Measurements from ENCODE around the gene SLC12A3.
"Not testable (repeated sequence)": the region's sequence is repeated elsewhere in the genome, so short reads cannot be mapped to it uniquely, and the experiment has no call there.

Gene SLC12A3

DNA sequence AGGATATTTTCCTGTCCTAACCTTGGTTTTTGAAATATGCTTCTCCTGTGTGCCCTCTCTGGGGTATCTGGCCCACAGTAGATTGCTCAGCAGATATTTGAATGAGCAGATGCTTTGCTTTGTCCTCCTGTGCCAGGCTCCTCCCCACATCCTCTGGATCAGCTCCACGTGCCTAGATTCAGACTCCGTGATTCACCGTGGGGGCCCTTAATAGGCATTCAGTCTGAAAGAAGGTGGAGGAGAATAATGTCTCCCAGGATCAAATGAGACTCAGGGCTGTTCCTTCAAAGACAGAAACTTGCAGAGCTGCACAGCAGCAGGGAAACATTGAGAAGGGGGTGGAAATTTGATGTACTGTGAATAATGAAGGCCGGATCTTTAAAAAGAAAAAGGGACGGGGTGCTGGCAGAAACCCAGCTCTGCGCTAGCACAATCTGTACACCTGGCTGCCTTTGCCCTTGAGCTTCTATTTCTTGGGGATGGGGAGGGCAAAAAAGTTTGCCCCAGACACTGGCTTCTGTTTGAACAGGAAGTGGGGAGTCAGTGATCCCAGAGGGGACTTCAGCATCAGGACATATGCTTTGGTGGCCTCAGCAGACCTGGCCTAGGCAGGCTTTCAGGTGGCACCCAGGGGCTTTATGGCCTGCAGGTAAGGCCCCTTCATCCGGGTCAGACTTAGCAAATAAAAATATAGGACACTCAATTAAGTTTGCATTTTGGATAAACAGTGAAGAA is 15.9 kb upstream of the SLC12A3 start:
- DNase-seq, result peak; percentile 25

DNA sequence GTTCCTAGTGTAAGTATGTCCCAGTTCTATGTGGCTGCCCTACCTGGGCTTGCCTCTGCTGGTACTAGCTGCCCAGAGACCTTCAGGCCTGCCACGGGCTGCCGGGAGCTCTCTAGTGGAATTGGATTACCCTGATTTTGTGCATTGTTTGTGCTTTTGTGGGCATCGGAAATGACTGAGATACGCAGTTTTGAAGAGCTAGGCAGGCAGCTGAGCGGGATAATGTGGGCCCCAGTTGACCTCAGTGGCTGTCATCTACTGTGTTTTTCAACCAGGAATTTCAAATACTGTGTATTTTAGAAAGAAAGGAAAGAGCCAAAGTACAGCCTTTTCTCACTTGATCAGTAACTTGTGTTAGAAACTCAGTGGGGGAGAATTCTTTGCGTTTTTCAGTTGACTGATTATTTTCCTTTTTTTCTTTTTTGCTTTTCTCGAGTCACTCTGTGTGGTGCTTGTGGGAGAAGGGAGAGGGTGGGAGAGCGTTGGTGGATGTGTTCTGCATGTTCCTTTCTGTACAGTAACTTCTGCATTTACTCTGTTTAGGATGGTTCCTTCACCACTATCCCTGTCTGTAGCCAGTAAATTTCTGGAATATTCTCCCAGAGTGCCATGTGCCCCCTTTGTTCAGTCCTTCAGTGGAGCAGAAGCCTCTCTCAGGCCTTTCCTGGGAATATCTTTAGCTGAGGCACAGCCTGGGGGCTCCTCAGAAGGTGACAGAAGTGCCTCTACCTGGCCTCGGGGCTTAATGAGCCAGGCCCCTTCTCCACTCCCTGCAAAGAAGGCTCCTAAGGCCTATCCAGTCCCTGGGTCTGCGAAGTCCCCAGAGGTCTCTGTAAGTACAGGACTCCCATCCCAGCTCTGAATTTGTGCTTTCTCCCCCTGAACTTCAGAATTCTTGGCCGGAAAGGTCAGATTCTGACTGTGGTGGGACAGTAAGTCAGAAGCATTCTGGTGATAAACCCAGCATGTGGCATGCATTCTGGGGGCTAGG is 15.0 kb upstream of the SLC12A3 start:
- no peak for DNase-seq

DNA sequence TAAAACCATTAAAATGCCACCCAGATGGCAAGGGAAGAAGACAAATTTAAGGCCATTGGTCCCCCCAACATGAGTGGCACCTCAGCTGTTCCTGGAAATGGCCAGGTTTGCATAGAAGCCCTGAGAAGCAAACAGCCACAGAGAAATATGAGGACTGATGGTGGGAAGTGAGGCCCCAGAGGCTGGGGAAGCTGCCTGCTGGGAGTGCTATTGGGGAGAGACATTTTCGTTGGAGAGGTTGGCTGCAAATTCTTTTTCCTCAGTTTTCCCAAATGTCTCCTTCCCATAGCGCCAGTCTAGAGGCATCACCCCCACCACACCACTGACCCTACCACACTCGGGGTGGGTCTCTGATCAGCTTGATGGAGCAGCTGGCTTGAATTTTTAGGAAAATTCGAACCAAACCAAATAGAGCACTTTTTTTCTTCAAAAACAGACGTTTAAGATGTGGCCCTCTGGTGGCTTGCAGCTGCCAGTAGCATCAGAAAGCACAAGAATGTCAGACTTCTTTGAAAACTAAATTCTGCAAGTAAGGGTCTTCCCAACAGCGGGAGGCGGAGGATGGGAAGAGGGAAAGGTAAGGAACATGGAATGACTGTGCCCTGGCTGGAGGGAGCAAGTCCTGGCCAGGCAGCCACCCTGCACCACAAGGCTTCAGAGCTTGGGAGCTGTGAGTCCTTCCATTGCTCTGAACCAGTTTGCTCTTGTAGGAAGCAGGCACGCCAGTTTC is 13.2 kb upstream of the SLC12A3 start:
- DNase-seq, result no peak

DNA sequence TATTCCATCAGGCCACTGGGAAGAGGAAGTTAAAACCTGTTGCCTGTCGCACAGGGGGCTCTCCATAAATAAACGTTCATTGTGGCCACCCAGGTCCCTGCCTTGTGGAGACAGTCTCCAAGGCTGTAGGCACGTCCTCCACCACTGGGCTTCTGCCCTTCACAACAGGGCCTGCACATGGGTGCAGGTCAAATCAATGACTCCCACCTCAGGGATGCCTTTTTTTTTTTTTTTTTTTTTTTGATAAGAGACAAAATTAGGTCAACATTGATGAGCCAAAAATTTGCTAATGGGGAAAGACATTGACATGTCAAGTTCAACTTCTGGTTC is 12.6 kb upstream of the SLC12A3 start:
- DNase-seq, result no peak

DNA sequence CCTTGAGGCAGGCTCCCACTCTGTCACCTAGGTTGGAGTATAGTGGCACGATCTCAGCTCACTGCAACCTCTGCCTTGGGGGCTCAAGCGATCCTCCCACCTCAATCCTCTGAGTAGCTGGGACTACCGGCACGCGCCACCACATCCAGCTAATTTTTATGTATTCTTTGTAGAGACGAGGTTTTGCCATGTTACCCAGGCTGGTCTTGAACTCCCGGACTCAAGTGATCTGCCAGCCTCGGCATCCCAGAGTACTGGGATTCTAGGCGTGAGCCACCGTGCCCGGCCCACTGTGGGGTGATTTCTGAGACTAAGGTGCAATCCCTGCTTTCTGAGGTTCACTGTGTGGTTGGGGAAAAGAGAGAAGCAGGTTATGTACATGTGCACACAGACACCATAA is 12.0 kb upstream of the SLC12A3 start:
- DNase-seq, result no peak

DNA sequence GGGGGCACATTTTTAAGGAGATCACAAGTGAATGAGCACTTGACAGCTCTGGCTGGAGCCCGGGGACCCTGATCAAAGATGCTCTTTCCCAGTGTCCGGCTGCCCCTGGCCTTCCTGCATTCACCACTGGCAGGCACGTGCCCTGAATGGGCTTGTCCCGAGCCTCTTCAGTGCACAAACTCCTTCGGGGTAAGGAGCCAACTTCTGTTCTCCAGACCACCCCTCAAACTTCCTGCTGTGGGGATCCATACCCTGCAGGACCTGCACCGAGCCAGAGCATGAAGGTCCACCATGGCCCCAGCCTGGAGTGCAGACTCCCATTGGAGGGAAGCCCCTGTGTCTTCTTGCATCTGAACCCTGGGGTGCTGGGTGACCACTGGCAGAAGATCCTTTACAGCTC is 9.8 kb upstream of the SLC12A3 start:
- DNase-seq, result no peak

DNA sequence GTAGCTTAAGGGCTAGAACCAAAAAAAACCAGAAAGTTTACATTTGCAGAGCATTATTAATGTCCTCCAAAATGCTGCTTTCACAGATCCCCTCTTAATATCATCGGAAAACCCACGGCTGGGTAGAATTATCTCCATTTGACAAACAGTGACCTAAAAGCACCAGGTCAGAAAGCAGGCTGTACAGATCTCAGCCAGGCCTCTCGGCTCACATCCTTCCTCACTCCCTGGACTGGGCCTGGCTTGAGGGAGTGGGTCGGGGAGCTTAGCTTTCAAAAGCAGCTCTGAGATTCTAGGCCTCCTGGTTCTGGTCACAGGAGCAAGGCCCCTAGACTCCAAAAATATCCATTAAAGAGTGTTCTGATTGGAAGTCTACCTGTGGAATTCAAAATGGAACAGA is 9.1 kb upstream of the SLC12A3 start:
- no peak for DNase-seq

DNA sequence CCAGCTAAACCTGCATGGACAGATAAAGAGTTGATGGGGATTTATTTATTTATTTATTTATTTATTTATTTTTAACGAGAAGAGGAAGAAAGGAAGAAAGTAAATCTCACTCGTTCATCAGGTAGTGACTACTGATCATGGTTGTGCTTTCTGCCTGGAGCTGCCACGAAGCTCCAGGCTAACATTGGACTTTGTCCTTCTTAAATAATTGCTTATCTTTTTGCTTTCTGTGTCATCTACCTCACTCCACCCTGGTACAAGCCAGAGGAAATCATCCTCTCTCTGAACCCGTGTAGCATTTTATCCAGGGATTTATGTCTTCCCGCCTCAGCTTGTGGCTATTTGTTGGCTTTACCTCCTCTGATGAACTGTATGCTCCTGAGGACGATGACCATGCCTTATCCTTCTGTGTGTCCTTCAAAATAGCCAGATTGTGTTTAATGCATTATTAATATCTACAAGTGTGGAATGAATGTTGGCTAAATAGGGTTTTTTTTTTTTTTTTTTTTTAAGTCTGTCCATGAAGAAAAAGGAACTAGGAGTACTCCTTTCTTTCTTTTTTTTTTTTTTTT is 8.0 kb upstream of the SLC12A3 start:
- no peak for DNase-seq

DNA sequence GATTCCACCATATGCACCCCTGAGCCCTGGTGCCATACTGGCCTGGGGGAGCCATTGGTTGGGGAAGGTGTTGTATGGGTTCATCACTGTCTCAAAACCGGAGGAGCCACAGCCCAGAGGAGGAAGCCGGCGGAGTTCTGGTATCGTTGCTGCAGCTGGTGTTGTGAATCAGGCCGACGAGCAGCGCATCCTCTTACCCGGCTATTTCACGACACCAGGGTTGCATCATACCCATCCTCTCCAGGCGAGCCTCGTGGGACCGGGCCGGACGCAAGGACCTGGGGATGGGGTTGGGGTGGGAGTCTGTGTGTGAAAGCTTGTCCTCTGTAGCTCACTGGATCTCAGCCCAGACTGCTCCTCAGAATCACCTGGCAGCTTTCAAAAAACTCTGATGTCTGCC is 6.6 kb upstream of the SLC12A3 start:
- no peak for DNase-seq

DNA sequence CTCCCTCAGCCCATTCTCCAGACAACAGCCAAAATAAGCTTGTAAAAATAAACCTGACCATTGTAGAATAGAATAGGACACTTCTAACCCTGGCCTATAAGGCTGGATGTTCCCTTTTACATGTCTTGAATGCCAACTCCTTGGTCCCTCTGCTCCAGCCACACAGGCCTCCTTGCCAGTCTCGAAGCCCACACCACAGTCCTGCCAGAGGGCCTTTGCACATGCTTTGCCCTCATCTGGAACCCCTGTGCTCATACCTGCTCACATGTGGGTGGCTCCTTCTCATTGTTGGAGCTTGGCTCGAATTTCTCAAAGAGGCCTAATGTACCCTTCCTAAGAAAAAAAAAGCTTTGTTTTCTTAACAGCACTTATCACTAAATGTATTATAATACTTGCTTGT is 5.4 kb upstream of the SLC12A3 start:
- DNase-seq, result no peak

DNA sequence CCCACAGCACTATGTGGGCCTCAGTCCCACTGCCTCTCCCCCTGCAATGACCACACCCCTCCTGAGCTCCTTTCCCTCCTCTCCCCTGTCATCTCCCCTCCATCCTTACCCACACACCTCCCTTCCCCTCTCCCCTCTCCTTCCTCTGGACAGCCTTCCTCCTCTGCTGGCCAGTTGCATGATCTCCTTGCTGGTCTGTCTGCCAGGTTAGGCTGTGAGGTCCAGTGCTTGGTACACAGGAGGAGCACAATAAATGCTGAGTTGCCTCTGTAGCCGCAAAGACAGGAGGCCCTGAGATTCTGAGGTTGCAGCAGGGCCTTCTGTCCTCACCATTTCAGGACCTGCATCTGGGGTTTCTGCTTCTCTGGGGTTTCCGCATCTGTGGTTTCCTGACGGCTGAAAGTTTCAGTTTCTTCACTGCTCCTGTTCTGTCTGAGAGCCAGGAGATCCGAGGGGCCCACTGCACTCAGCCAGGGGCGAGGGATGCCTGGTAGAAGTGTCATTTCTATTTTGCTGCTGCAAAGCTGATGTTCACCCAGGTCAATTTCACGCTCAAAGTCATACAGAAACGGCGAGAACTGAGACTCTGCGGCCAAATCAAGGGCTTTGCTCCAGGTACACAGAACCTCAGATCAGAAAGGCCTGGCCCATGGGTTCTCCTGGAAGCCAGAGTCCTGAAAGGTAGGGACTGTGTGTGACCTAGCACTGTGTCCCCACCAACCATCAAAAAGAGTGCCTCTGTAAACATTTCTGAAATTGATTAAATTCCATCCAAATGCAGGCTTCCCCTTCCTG is 4.6 kb upstream of the SLC12A3 start:
- no peak for DNase-seq

DNA sequence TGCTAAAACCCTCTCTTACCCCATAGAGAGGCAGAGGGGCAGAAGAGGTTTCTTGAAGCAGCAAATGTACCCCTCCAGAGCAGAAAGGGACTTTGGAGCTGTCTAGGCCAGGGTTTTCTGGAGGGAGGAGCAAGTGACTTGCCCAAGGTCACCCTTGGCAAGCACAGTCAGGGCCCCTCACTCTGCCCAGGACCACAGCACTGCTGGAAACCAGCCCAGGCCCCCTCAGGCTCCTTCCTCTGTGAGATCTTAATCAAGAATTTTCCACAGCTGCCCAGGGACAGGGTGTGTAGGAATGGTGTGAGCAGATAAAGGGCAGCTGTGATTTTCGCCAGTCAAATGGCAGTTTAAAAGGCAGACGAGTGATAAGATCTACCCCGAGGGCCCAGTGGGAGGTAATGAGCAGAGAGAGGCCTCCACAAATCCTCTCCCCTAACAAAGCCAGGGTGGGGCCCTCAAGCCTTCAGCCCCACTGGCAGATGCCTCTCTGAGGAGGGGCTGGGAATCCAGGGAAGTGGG is 3.9 kb upstream of the SLC12A3 start:
- peak; percentile 60 for DNase-seq

DNA sequence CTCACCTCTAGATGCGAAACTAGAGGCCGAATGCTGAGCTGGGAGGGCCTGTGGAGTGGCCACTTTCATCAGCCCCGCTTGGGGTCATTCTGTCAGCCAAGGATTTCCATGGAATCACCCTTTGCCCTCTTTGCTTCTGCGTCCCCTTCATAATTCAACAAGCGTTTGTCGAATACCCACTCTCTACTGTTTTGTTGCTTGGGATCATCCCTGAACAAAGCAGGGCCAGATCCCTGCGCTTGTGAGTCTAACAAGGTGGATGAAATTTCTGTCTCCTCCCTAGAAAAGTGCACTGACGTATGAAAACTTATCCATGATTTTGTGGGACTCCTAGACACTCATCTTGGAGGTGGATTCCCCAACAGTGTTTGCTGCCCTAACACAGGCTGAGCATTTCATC is 3.3 kb upstream of the SLC12A3 start:
- peak; percentile 3 for DNase-seq

DNA sequence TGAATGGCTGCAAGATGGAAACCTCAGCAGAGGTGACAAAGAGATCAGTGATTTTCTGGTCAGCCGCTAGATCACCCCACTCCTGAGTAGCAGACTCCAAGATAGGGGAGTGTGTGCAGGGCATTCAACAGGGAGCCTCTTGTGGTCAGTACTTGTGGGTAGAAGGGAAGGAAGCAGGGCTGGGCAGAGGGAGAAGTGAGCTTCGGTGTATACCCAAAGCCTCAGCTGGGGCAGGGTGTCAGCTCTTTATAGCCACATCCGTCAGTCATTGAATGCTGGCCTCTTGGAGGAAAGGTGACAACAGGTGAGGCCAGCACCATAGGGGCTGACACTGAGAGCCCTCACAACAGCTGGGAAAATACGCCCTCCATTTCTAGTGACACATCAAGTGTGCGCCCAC is 2.2 kb upstream of the SLC12A3 start:
- no peak for DNase-seq

DNA sequence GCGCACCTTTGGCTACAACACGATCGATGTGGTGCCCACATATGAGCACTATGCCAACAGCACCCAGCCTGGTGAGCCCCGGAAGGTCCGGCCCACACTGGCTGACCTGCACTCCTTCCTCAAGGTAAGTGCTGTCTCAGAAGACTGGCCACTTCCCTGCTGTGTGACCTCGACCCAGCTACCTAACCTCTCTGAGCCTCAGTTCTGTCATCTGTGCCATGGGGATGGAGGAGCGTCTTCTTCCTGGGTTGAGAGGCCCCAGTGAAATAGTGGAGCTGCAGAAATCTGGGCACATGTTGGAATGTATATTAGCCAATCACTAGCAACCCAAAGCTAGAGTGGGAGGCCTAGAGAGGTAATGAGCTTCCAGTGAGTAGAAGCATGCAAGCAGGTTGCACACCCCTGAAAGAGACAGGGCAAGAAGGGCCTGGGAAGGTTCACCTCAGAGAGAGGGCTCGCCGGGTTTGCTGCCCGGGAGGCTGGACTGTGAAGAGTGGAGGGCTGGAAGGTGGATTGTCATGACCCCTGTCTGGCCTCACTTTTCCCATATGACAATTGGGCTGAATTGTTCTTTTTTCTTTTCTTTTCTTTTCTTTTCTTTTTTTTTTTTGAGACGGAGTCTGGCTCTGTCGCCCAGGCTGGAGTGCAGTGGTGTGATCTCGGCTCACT is 521 bp downstream of the SLC12A3 start:
- no peak for DNase-seq

DNA sequence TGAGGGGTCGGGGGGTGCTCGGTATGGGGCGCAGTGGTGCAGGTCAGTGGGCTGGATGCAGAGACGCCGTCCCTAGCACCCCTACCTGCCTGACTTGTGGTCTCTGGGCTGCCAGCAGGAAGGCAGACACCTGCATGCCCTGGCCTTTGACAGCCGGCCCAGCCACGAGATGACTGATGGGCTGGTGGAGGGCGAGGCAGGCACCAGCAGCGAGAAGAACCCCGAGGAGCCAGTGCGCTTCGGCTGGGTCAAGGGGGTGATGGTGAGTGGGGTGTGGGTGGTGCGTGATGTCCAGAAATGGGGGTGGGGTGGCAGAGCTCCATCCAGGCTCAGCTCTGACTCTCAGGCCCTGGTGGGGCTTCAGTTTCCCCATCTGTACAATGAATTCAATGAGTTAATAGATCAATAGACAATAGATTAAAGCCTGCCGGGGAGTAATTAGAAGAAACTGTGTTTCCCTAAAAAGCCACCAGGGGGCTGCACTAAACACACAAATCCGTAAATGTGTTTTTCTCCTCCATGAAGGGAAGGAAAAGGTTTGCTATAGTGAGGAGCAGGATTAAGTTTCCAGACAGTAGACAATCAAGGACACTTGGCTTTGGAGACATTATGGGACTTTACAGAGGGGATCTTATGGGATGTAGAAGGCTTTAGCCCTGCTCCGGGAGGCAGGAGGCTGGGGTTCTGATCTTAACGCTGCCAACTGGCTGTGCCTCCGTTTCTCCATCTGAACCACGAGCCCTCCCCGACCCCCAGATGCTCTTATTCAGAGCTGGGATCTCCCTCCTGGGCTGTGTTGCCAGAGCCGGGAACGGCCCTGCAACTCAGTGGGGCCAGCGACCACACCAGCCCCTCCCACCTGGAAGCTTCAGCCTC is 2.2 kb downstream of the SLC12A3 start:
- peak; percentile 74 for DNase-seq

DNA sequence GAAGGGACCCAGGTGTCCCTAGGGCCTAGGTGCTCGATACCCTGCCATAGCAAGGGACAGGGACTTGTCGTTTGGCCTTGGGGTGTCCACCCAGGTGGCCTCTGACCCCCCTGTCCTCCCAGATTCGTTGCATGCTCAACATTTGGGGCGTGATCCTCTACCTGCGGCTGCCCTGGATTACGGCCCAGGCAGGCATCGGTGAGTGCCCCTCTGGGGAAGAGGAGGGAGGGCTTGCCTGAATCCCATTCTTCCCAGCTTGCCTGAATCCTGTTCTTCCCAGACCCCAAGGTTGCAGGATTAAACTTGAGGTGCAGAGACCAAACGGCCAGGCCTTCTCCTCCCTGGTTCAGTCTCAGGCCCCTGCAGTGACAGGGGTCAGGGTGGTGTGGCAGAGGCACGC is 3.2 kb downstream of the SLC12A3 start:
- no peak for DNase-seq

DNA sequence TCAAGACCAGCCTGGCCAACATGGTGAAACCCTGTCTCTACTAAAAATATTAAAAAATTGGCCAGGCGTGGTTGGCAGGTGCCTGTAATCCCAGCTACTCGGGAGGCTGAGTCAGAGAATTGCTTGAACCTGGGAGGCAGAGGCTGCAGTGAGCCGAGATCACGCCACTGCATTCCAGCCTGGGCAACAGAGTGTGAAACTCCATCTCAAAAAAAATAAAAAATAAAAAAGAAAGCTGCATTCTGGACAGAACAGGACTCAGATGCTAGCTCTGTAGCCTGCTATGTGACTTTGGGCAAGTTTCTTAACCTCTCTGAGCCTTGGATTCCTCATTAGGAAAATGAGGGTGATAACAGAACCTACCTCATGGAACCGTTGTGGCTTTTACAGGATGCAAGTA is 3.8 kb downstream of the SLC12A3 start:
- not testable (repeated sequence) for DNase-seq

DNA sequence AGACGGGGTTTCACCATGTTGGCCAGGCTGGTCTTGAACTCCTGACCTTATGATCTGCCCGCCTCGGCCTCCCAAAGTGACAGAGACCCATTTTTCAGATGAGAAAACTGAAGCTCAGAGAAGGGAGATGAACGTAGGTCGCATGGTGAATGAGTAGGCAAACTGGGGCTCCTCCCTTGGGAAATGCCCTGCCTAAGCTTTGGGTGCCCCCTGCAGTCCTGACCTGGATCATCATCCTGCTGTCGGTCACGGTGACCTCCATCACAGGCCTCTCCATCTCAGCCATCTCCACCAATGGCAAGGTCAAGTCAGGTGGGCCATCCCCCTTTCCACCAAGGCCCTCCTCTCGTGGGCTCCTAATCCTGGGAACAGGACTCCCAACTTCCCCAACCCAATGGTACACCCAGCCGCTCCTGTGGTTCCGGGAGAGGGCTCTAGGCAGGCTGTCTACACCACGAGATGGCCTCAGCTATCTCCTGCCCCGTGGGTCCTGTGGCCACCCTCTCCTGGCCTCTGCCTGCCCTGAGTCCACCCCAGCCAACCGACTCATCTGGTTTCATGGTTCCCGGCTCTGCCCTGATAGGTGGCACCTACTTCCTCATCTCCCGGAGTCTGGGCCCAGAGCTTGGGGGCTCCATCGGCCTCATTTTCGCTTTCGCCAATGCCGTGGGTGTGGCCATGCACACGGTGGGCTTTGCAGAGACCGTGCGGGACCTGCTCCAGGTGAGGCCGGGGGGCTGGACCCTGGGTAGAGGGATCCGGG is 4.7 kb downstream of the SLC12A3 start:
- peak; percentile 30 for DNase-seq

Measured in NCI-H82 (cell line).